GM12878 (cell line): ENCODE results near the gene RIC1. TPM values are rescaled to one million over a fixed set of nuclear protein-coding genes. Genes with fewer than 3 reads are reported as not detected.

ENCODE experiments used
- ATAC-seq: fragments of 200-7000 bp; cut with Tn5 transposase; 3 replicates; pipeline ENCODE4 v1.9.1; 2020; ENCODE audit warnings: mild to moderate bottlenecking, moderate library complexity
- BruUV-seq: library from RNA; stranded (reverse); fragments of 400-500 nt; replicated peaks from 2 replicates; lab custom pipeline; 2021; lab: Mats Ljungman, UMichigan
- CTCF ChIA-PET: fragments of 300-600 bp; sonication (Branson Sonifier 250); formaldehyde crosslinking; extraction: SDS; loops from one replicate; lab custom pipeline; 2021; ENCODE audit warnings: inconsistent platforms; lab: Yijun Ruan, JAX
- POLR2A ChIA-PET: fragments of 350-600 bp; formaldehyde crosslinking; extraction: SDS; loops from one replicate; lab custom pipeline; 2021; ENCODE audit warnings: inconsistent platforms; lab: Charles Lee
- RAD21 ChIA-PET: fragments of 300-600 bp; sonication (Branson Sonifier 250); formaldehyde crosslinking; loops from one replicate; lab custom pipeline; 2023; ENCODE audit warnings: antibody characterized with exemption; ENCODE audit not compliant: unreplicated experiment; lab: Charles Lee
- SMC1A ChIA-PET: fragments of 300-600 bp; sonication (Branson Sonifier 250); formaldehyde crosslinking; loops from one replicate; lab custom pipeline; 2023; ENCODE audit not compliant: unreplicated experiment, uncharacterized antibody; lab: Charles Lee
- DNase-seq: peaks from one replicate; pipeline ENCODE4 v3.0.0-alpha.2; 2011; ENCODE audit warnings: low read depth, low spot score
- FAIRE-seq: peaks from 3 replicates; lab custom pipeline; 2011; peaks lifted over from hg19 to GRCh38; lab: Jason Lieb, UNC
- H2AFZ ChIP-seq: 2 replicates; pipeline ENCODE4 v1.6.0; 2011; ENCODE audit warnings: low read depth, low read length, control low read depth; ENCODE audit not compliant: control insufficient read depth
- H3K27ac ChIP-seq: 2 replicates; pipeline ENCODE4 v1.5.1; 2011; ENCODE audit warnings: control low read depth; ENCODE audit not compliant: control insufficient read depth, insufficient read depth
- H3K27me3 ChIP-seq, 2 experiments: replicated peaks in 1 of 2; 2 replicates each; pipeline versions ENCODE4 v1.6.0 to v1.6.1; 2011; ENCODE audit warnings: low read length in 1 of 2; ENCODE audit not compliant: control insufficient read depth in 2 of 2, insufficient read depth in 2 of 2
- H3K36me3 ChIP-seq, 2 experiments: 2 replicates each; pipeline ENCODE4 v1.5.1; 2011; ENCODE audit warnings: low read length in 1 of 2; ENCODE audit not compliant: control insufficient read depth in 2 of 2, insufficient read depth in 2 of 2
- H3K4me1 ChIP-seq: 2 replicates; pipeline ENCODE4 v1.6.1; 2011; ENCODE audit warnings: mild to moderate bottlenecking, low read length, moderate library complexity, mixed read lengths; ENCODE audit not compliant: control insufficient read depth, insufficient read depth
- H3K4me2 ChIP-seq: 2 replicates; pipeline ENCODE4 v1.6.0; 2011; ENCODE audit warnings: control low read depth; ENCODE audit not compliant: control insufficient read depth, insufficient read depth
- H3K4me3 ChIP-seq: fragments of 200-600 bp; sonication (generic); 2 replicates; pipeline ENCODE4 v1.5.1; 2016
- H3K79me2 ChIP-seq: 2 replicates; pipeline ENCODE4 v1.6.0; 2011; ENCODE audit warnings: low read length; ENCODE audit not compliant: control insufficient read depth, insufficient read depth
- H3K9ac ChIP-seq: 2 replicates; pipeline ENCODE4 v1.8.0; 2011; ENCODE audit warnings: low read length, control low read depth, mixed read lengths; ENCODE audit not compliant: control insufficient read depth, insufficient read depth
- H3K9me3 ChIP-seq: replicated peaks from 3 replicates; pipeline ENCODE4 v1.5.1; 2011; ENCODE audit warnings: mild to moderate bottlenecking, low read length; ENCODE audit not compliant: control insufficient read depth, insufficient read depth
- H4K20me1 ChIP-seq: 2 replicates; pipeline ENCODE4 v1.6.0; 2011; ENCODE audit not compliant: control insufficient read depth, insufficient read depth
- CHD1 ChIP-seq: IDR thresholded peaks from 2 replicates; pipeline ENCODE4 v1.6.1; 2012; ENCODE audit warnings: low read depth, low read length, improper control_type of control experiment
- NFXL1 ChIP-seq: fragments of 450-650 bp; IDR thresholded peaks from 2 replicates; pipeline ENCODE4 v1.6.1; 2017; ENCODE audit warnings: antibody characterized with exemption, mild to moderate bottlenecking, borderline replicate concordance
- WGBS: methylation state at CpG from one replicate; pipeline ENCODE4 v1.1.6; 2016; ENCODE audit warnings: low lambda C conversion rate; ENCODE audit not compliant: insufficient replicate concordance, insufficient coverage; ENCODE audit errors: missing lambda C conversion rate; 5-methylcytosine and 5-hydroxymethylcytosine counted together
- in situ Hi-C: fragments of 300-500 bp; cut with MboI; formaldehyde crosslinking; loops from 9 replicates; pipeline ENCODE4 v1.14.3; 2018; ENCODE audit warnings: mixed read lengths
- intact Hi-C: fragments of 100-400 bp; cut with micrococcal nuclease; formaldehyde crosslinking; loops from one replicate; pipeline ENCODE4 v1.14.2; 2022; ENCODE audit not compliant: unreplicated experiment
- polyA plus RNA-seq, 11 experiments: library from polyadenylated mRNA; depleted of rRNA in 4 of 11; unstranded in 6 of 11; stranded (reverse) in 5 of 11; fragments of >200 nt; fragmentation: Nextera tagmentation in 4 of 11; fragmentation: Illumina TruSeq in 1 of 11; extraction: Ambion mirVana in 4 of 11; extraction: Trizol in 1 of 11; gene quantifications; 1 replicate in 1 of 11; 2 replicates in 10 of 11; pipeline versions ENCODE4 v1.2.1 to v1.2.3, GENCODE V29; 2011 to 2016; ENCODE audit warnings: inconsistent platforms in 2 of 11, missing spikeins in 2 of 11, low read depth in 1 of 11
- total RNA-seq, 4 experiments: library from RNA; depleted of rRNA in 3 of 4; stranded (reverse); fragments of >200 nt in 3 of 4; fragmentation: Illumina TruSeq in 1 of 4; extraction: Trizol in 1 of 4; gene quantifications; 2 replicates each; pipeline versions ENCODE4 v1.2.1 to v1.2.3, GENCODE V29; 2013 to 2021
- TF ChIP-seq, protein P1 (sequence below): fragments of 450-650 bp; IDR thresholded peaks from 2 replicates; pipeline ENCODE4 v1.6.1; 2017; ENCODE audit warnings: mild to moderate bottlenecking, moderate library complexity
- TF ChIP-seq, protein P2 (sequence below): fragments of 450-650 bp; IDR thresholded peaks from 2 replicates; pipeline ENCODE4 v1.6.1; 2016; ENCODE audit warnings: mild to moderate bottlenecking
- TF ChIP-seq, protein P3 (sequence below): fragments of 150-350 bp; IDR thresholded peaks from 2 replicates; pipeline ENCODE4 v1.6.1; 2014; ENCODE audit warnings: mild to moderate bottlenecking, low read depth, low read length

Gene RIC1
- total and polyA plus RNA-seq, 10 of the 15 experiments (the other 5 are each of a cell fraction or from before 2014, with no cell fraction given): 6.2 to 59.8 (median 33.3) TPM

DNA sequence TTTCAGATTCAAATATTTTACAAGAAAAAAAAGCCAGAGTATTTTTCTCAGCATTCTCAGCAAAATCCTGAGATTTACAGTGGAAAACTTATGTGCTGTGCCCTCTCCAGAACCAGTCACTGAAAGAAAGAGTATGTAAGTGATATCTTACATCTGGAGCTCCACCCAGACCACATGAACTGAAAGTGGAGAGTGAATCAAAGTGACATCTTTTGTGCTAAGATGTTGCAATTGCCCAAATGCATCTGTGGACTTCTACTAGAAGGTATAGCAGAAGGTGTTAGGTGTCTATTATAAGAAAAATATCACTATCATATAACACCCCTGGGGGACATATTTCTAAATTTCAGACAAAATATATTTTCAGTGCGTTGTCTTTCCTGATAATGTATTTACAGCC, 49.0 kb upstream of the RIC1 start:
- in situ Hi-C loops (no loop called here), intact Hi-C loops (no loop called here)
- TF ChIP-seq, protein P1, sequence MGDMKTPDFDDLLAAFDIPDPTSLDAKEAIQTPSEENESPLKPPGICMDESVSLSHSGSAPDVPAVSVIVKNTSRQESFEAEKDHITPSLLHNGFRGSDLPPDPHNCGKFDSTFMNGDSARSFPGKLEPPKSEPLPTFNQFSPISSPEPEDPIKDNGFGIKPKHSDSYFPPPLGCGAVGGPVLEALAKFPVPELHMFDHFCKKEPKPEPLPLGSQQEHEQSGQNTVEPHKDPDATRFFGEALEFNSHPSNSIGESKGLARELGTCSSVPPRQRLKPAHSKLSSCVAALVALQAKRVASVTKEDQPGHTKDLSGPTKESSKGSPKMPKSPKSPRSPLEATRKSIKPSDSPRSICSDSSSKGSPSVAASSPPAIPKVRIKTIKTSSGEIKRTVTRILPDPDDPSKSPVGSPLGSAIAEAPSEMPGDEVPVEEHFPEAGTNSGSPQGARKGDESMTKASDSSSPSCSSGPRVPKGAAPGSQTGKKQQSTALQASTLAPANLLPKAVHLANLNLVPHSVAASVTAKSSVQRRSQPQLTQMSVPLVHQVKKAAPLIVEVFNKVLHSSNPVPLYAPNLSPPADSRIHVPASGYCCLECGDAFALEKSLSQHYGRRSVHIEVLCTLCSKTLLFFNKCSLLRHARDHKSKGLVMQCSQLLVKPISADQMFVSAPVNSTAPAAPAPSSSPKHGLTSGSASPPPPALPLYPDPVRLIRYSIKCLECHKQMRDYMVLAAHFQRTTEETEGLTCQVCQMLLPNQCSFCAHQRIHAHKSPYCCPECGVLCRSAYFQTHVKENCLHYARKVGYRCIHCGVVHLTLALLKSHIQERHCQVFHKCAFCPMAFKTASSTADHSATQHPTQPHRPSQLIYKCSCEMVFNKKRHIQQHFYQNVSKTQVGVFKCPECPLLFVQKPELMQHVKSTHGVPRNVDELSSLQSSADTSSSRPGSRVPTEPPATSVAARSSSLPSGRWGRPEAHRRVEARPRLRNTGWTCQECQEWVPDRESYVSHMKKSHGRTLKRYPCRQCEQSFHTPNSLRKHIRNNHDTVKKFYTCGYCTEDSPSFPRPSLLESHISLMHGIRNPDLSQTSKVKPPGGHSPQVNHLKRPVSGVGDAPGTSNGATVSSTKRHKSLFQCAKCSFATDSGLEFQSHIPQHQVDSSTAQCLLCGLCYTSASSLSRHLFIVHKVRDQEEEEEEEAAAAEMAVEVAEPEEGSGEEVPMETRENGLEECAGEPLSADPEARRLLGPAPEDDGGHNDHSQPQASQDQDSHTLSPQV: no peak
- TF ChIP-seq CHD1 (no peak), NFXL1 (no peak)
- TF ChIP-seq, protein P2, sequence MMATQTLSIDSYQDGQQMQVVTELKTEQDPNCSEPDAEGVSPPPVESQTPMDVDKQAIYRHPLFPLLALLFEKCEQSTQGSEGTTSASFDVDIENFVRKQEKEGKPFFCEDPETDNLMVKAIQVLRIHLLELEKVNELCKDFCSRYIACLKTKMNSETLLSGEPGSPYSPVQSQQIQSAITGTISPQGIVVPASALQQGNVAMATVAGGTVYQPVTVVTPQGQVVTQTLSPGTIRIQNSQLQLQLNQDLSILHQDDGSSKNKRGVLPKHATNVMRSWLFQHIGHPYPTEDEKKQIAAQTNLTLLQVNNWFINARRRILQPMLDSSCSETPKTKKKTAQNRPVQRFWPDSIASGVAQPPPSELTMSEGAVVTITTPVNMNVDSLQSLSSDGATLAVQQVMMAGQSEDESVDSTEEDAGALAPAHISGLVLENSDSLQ: no peak
- TF ChIP-seq, protein P3, sequence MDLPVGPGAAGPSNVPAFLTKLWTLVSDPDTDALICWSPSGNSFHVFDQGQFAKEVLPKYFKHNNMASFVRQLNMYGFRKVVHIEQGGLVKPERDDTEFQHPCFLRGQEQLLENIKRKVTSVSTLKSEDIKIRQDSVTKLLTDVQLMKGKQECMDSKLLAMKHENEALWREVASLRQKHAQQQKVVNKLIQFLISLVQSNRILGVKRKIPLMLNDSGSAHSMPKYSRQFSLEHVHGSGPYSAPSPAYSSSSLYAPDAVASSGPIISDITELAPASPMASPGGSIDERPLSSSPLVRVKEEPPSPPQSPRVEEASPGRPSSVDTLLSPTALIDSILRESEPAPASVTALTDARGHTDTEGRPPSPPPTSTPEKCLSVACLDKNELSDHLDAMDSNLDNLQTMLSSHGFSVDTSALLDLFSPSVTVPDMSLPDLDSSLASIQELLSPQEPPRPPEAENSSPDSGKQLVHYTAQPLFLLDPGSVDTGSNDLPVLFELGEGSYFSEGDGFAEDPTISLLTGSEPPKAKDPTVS: no peak
- Histone ChIP-seq H3K27me3 (no peaks in the 10 kb centered on the region), H2AFZ (no peak overlapping the region), H3K36me3 (no peaks in the 10 kb centered on the region), H3K9ac (no peak overlapping the region), H3K27ac (peak overlapping the region; percentile 27; the same call in 1 of the 2 replicates), H3K79me2 (no peaks in the 10 kb centered on the region; the same call in none of the 2 replicates), H3K4me1 (peaks cover 29% of the 10 kb centered on the region), H3K4me3 (no peak overlapping the region), H3K9me3 (peaks cover 6% of the 10 kb centered on the region; the same call in 2 of the 3 replicates), H3K4me2 (no peak overlapping the region), H4K20me1 (no peaks in the 10 kb centered on the region)
- ChIA-PET SMC1A (interaction anchor here (0.9 to 3.9 kb wide), 12 partner anchors 10 to 125 kb away, joined by 3 to 18 read pairs (median 6); partner anchors contain the start of gene PDCD1LG2), RAD21 (interaction anchor here (0.6 to 2.8 kb wide), 14 partner anchors 10 to 141 kb away, joined by 3 to 15 read pairs (median 4); partner anchors contain the start of genes CD274 and PDCD1LG2), CTCF (interaction anchor here (0.6 to 0.9 kb wide), 3 partner anchors 9 to 62 kb away, joined by 3 to 4 read pairs (median 4); no protein-coding TSS in a partner anchor), POLR2A (interaction anchor here (0.8 to 2.0 kb wide), 9 partner anchors 8 to 129 kb away, joined by 3 to 8 read pairs (median 3); partner anchors contain the start of genes CD274 and PDCD1LG2)
- BruUV-seq: no TSS peak
- DNase-seq (no peak), ATAC-seq (no peak), FAIRE-seq (no peak)
- 100% methylated on average over 1 of the region's 1 CpG for WGBS
